ENCODE results near the gene FNDC3B. TPM values are rescaled to one million over a fixed set of nuclear protein-coding genes. Genes with fewer than 3 reads are reported as not detected.

FNDC3B gene
- total and polyA plus RNA-seq, 9 donors, result 22.1 to 198 (median 108) TPM

- 62 to 88% (median 69%) methylated on average over 5 of the region's 5 CpGs for WGBS, 3 donors
- DNase-seq, result no peak
- Histone ChIP-seq H3K9me3 (no peaks in the 10 kb centered on the region), H3K4me3 (no peak overlapping the region), H3K27me3 (no peaks in the 10 kb centered on the region), H3K4me1 (ENCODE audit: insufficient read depth) (peaks cover 9% of the 10 kb centered on the region), H3K36me3 (no peaks in the 10 kb centered on the region), H3K27ac (peak overlapping the region in 1 of 2 donors; percentile 2)
- no peak for TF ChIP-seq EP300 (IDR thresholded peaks at IDR 0.05)
- no peak for TF ChIP-seq POLR2A (IDR thresholded peaks at IDR 0.05)
- TF ChIP-seq CTCF (IDR thresholded peaks at IDR 0.05), result no peak
- intact Hi-C loops (cut with DNase I), result loop anchor here in 3 of 4 donors (5.0 to 10.0 kb wide), 6 partner anchors 82 to 289 kb away; no protein-coding TSS in a partner anchor
These were observed 3.9 kb downstream of the FNDC3B start for GRCh38 chr3:172043233-172043632.

- H3K27ac ChIP-seq, result no peak overlapping the region
- H3K4me3 ChIP-seq, result no peak overlapping the region
- intact Hi-C loops (cut with DNase I), result loop anchor here in 3 of 4 donors (5.0 to 10.0 kb wide), 6 partner anchors 81 to 289 kb away; no protein-coding TSS in a partner anchor
- H3K4me1 ChIP-seq (ENCODE audit: insufficient read depth), result peaks cover 9% of the 10 kb centered on the region
- H3K27me3 ChIP-seq, result no peaks in the 10 kb centered on the region
- DNase-seq, result no peak
- TF ChIP-seq EP300 (IDR thresholded peaks at IDR 0.05) (no peak), POLR2A (IDR thresholded peaks at IDR 0.05) (no peak), CTCF (IDR thresholded peaks at IDR 0.05) (no peak)
- no peaks in the 10 kb centered on the region for H3K36me3 ChIP-seq
- no peaks in the 10 kb centered on the region for H3K9me3 ChIP-seq
- 30 to 55% (median 32%) methylated on average over 5 of the region's 5 CpGs for WGBS, 3 donors
These were observed 4.4 kb downstream of the FNDC3B start for GRCh38 chr3:172043766-172044165.

- Histone ChIP-seq H3K9me3 (no peaks in the 10 kb centered on the region), H3K4me1 (ENCODE audit: insufficient read depth) (peaks cover 11% of the 10 kb centered on the region), H3K36me3 (no peaks in the 10 kb centered on the region), H3K27me3 (no peaks in the 10 kb centered on the region), H3K4me3 (no peak overlapping the region), H3K27ac (peak overlapping the region in 1 of 2 donors; percentile 22)
- 37 to 40% (median 38%) methylated on average over 4 of the region's 4 CpGs for WGBS, 3 donors
- intact Hi-C loops (cut with DNase I), result loop anchor here in 3 of 4 donors (5.0 to 10.0 kb wide), 6 partner anchors 80 to 287 kb away; no protein-coding TSS in a partner anchor
- DNase-seq, result no peak
- TF ChIP-seq EP300 (IDR thresholded peaks at IDR 0.05) (no peak), POLR2A (IDR thresholded peaks at IDR 0.05) (no peak), CTCF (IDR thresholded peaks at IDR 0.05) (no peak)
These were observed 5.6 kb downstream of the FNDC3B start for GRCh38 chr3:172044833-172045585.

GRCh38 chr3:172046268-172046915 is 7.0 kb downstream of the FNDC3B start:
- Histone ChIP-seq H3K4me1 (ENCODE audit: insufficient read depth) (peaks cover 11% of the 10 kb centered on the region), H3K9me3 (no peaks in the 10 kb centered on the region), H3K36me3 (no peaks in the 10 kb centered on the region), H3K4me3 (no peak overlapping the region), H3K27me3 (no peaks in the 10 kb centered on the region), H3K27ac (no peak overlapping the region)
- DNase-seq, result no peak
- WGBS, 3 donors, result 70 to 85% (median 75%) methylated on average over 4 of the region's 4 CpGs
- intact Hi-C loops (cut with DNase I), result loop anchor here in 3 of 4 donors (10.0 kb wide), 4 partner anchors 78 to 278 kb away; no protein-coding TSS in a partner anchor
- TF ChIP-seq POLR2A (IDR thresholded peaks at IDR 0.05), result no peak
- no peak for TF ChIP-seq EP300 (IDR thresholded peaks at IDR 0.05)
- no peak for TF ChIP-seq CTCF (IDR thresholded peaks at IDR 0.05)
